Heart right ventricle (tissue), 16 donors: ENCODE results near the gene RADIL. TPM values are rescaled to one million over a fixed set of nuclear protein-coding genes. Genes with fewer than 3 reads are reported as not detected.

ENCODE experiments used
- ATAC-seq, 8 donors: fragments of 200-7000 bp; cut with Tn5 transposase; one replicate each; pipeline ENCODE4 v1.9.1; 2020; ENCODE audit warnings: mild to moderate bottlenecking in 8 of 8, moderate library complexity in 8 of 8, moderate number of reproducible peaks in 1 of 8
- DNase-seq, 2 donors: peaks; one replicate each; pipeline ENCODE4 v3.0.0-alpha.2; 2020
- H3K27ac ChIP-seq, 10 donors: fragments of 200-600 bp; sonication (generic) in 2 of 10; one replicate each; pipeline versions ENCODE4 v1.5.0 to v1.8.0; 2020 to 2022; ENCODE audit warnings: mild to moderate bottlenecking in 3 of 10
- H3K27me3 ChIP-seq, 7 donors: fragments of 200-600 bp; one replicate each; pipeline ENCODE4 v1.8.0; 2021 to 2022; ENCODE audit warnings: mild to moderate bottlenecking in 2 of 7
- H3K36me3 ChIP-seq, 9 donors: fragments of 200-600 bp; sonication (generic) in 1 of 9; one replicate each; pipeline versions ENCODE4 v1.5.0 to v1.8.0; 2020 to 2022; ENCODE audit warnings: mild to moderate bottlenecking in 2 of 9
- H3K4me1 ChIP-seq, 9 donors: fragments of 200-600 bp; sonication (generic) in 1 of 9; one replicate each; pipeline versions ENCODE4 v1.5.0 to v1.8.0; 2020 to 2022; ENCODE audit warnings: mild to moderate bottlenecking in 4 of 9
- H3K4me3 ChIP-seq, 10 donors: fragments of 200-600 bp; sonication (generic) in 2 of 10; one replicate each; pipeline versions ENCODE4 v1.5.0 to v1.8.0; 2020 to 2022; ENCODE audit warnings: mild to moderate bottlenecking in 7 of 10, moderate library complexity in 2 of 10
- H3K9me3 ChIP-seq, 11 donors: fragments of 200-600 bp in 10 of 11; sonication (generic) in 2 of 11; one replicate each; pipeline versions ENCODE4 v1.5.0 to v1.8.0; 2013 to 2022; ENCODE audit warnings: mild to moderate bottlenecking in 2 of 11, control low read depth in 1 of 11, moderate library complexity in 1 of 11
- CTCF ChIP-seq, 9 donors: fragments of 200-600 bp; sonication (generic) in 2 of 9; IDR thresholded peaks; one replicate each; pipeline versions ENCODE4 v1.5.0 to v1.8.0; 2021 to 2022; ENCODE audit warnings: antibody characterized with exemption in 9 of 9, mild to moderate bottlenecking in 5 of 9, moderate library complexity in 1 of 9
- WGBS, 2 donors: extraction: QIAGEN DNeasy Blood & Tissue Kit; methylation state at CpG; one replicate each; pipeline ENCODE4 v1.1.7; 2013; ENCODE audit warnings: inconsistent platforms in 1 of 2; 5-methylcytosine and 5-hydroxymethylcytosine counted together
- intact Hi-C, 10 donors: fragments of 100-400 bp; cut with DNase I; formaldehyde crosslinking; loops; one replicate each; pipeline versions ENCODE4 v1.11.1 to v1.14.2; 2022
- polyA plus RNA-seq, 2 donors: library from polyadenylated mRNA; stranded (reverse); fragments of 200-250 nt; gene quantifications; one replicate each; pipeline ENCODE4 v1.2.3, GENCODE V29; 2013
- total RNA-seq, 10 donors: library from RNA; stranded (reverse); fragmentation: NEBNext Ultra II Directional in 3 of 10; extraction: Animal tissue kit (Norgen Biotek cat#: 25700) in 3 of 10; gene quantifications; one replicate each; pipeline versions ENCODE4 v1.2.1 to v1.2.4, GENCODE V29; 2021 to 2023
- donor health status: Arrhythmogenic right ventricular cardiomyopathy.
- donor health status: ischemic (EF 13 %, LVEDD 7.1; RV severe dilation, severe dysfunction).
- donor health status: healthy with polysubstance abuse.
- donor health status: DM: no; HTN: yes; CAD: no.
- donor health status: DM: no; HTN: no; CAD: no.
- donor health status: ischemic (EF 25% LVEDD 6.9; RV normal size, moderate dysfunction).
- donor health status: ischemic (EF 25% LVEDD 5.7; RV mildly dilated, moderate dysfunction).
- donor health status: healthy.
- donor health status: DM: yes; HTN: yes; CAD: no.
- donor health status: Ischemic cardiomyopathy.
- donor health status: ischemic (EF 35%, LVEDD 5.7; RV mildly dilated, moderate dysfunction).
- donor health status: nonischemic (EF 11% LVEDD 7.7; RV severe dilation, severe dysfunction).
- donor health status: DM: yes; HTN: yes; CAD: no.
- donor health status: PGD.
- donor health status: ischemic (EF 29% LVEDD 5.4; RV normal size, mild dysfunction).
- donor health status: nonischemic (EF 23%, LVEDD 6.1; RV moderate dilation, normal function).

Gene RADIL
- total and polyA plus RNA-seq, 12 donors: 1.2 to 6.6 (median 3.8) TPM

- H3K27me3 ChIP-seq: no peaks in the 10 kb centered on the region
- peak overlapping the region in 4 of 10 donors; percentile 12 to 69 (median 56) for H3K27ac ChIP-seq
- H3K4me3 ChIP-seq: peak overlapping the region in 9 of 10 donors; percentile 18 to 56 (median 51)
- H3K9me3 ChIP-seq: no peaks in the 10 kb centered on the region
- peaks cover 0 to 20% (median 7%) of the 10 kb centered on the region in 9 donors for H3K4me1 ChIP-seq
- H3K36me3 ChIP-seq: peaks cover 0 to 48% (median 23%) of the 10 kb centered on the region in 9 donors
- DNase-seq: no peak
- TF ChIP-seq CTCF (IDR thresholded peaks at IDR 0.05): no peak
- intact Hi-C loops: loop anchor here in 5 of 10 donors (10.0 kb wide), 2 partner anchors 82 to 292 kb away; no protein-coding TSS in a partner anchor
- WGBS, 2 donors: 33 to 44% methylated on average over 47 of the region's 47 CpGs
- ATAC-seq: peak; percentile 3 to 38 (median 28)
Measured at GRCh38 chr7:4792537-4793126, 90.9 kb downstream of the RADIL start.

- peaks cover 0 to 55% (median 26%) of the 10 kb centered on the region in 9 donors for H3K36me3 ChIP-seq
- peak; percentile 78 to 84 for DNase-seq
- peak; percentile 43 to 94 (median 88) for TF ChIP-seq CTCF (IDR thresholded peaks at IDR 0.05)
- H3K9me3 ChIP-seq: no peaks in the 10 kb centered on the region
- H3K4me1 ChIP-seq: peaks cover 0 to 20% (median 7%) of the 10 kb centered on the region in 9 donors
- H3K4me3 ChIP-seq: peak overlapping the region in 9 of 10 donors; percentile 18 to 56 (median 51)
- H3K27me3 ChIP-seq: no peaks in the 10 kb centered on the region
- peak; percentile 69 to 88 (median 81) for ATAC-seq
- H3K27ac ChIP-seq: peak overlapping the region in 4 of 10 donors; percentile 12 to 69 (median 56)
- intact Hi-C loops: loop anchor here in 5 of 10 donors (10.0 kb wide), 2 partner anchors 83 to 293 kb away; no protein-coding TSS in a partner anchor
- WGBS, 2 donors: 43 to 71% methylated on average over 38 to 50 of the region's 50 CpGs
Measured at GRCh38 chr7:4791738-4792536, 91.6 kb downstream of the RADIL start.

GRCh38 chr7:4791101-4791737, 92.3 kb downstream of the RADIL start:
- Histone ChIP-seq H3K9me3 (no peaks in the 10 kb centered on the region), H3K27me3 (no peaks in the 10 kb centered on the region), H3K36me3 (peaks cover 0 to 57% (median 34%) of the 10 kb centered on the region in 9 donors), H3K4me3 (no peak overlapping the region), H3K4me1 (peaks cover 0 to 20% (median 7%) of the 10 kb centered on the region in 9 donors), H3K27ac (no peak overlapping the region)
- ATAC-seq (no peak), DNase-seq (no peak)
- no peak for TF ChIP-seq CTCF (IDR thresholded peaks at IDR 0.05)
- intact Hi-C loops: loop anchor here in 5 of 10 donors (10.0 kb wide), 2 partner anchors 84 to 294 kb away; no protein-coding TSS in a partner anchor
- WGBS, 2 donors: 92 to 94% methylated on average over 25 of the region's 25 CpGs

- Histone ChIP-seq H3K27ac (no peak overlapping the region), H3K36me3 (peaks cover 0 to 64% (median 39%) of the 10 kb centered on the region in 9 donors), H3K9me3 (no peaks in the 10 kb centered on the region), H3K4me3 (no peak overlapping the region), H3K4me1 (peaks cover 0 to 20% (median 7%) of the 10 kb centered on the region in 9 donors), H3K27me3 (no peaks in the 10 kb centered on the region)
- no peak for ATAC-seq
- no peak for TF ChIP-seq CTCF (IDR thresholded peaks at IDR 0.05)
- intact Hi-C loops: loop anchor here in 5 of 10 donors (10.0 kb wide), 2 partner anchors 84 to 294 kb away; no protein-coding TSS in a partner anchor
- WGBS, 2 donors: 93 to 96% methylated on average over 24 of the region's 24 CpGs
- no peak for DNase-seq
Measured at GRCh38 chr7:4790516-4790991, 93.0 kb downstream of the RADIL start.
